Muscle of arm (tissue), 14 donors: ENCODE results near the gene STRA8. TPM values are rescaled to one million over a fixed set of nuclear protein-coding genes. Genes with fewer than 3 reads are reported as not detected.

Source experiments
- DNase-seq: peaks from one replicate; pipeline ENCODE4 v3.0.0-alpha.2; 2013
- long read RNA-seq, 11 donors: transcript quantifications; one replicate each; lab custom pipeline, GENCODE V29; 2026
- polyA plus RNA-seq, 12 donors: library from polyadenylated mRNA; unstranded; fragments of 120-200 nt; gene quantifications; one replicate each; pipeline ENCODE4 v1.2.1, GENCODE V29; 2013; ENCODE audit not compliant: insufficient read length in 12 of 12

Gene STRA8
- not detected for polyA plus RNA-seq
- long read RNA-seq, donor 1 = 0 reads
- long read RNA-seq, donor 2 = 0 reads
- long read RNA-seq, donor 3 = 0 reads
- long read RNA-seq, donor 4 = 0 reads
- long read RNA-seq, donor 5 = 0 reads
- long read RNA-seq, donor 6 = 0 reads
- long read RNA-seq, donor 7 = 0 reads
- long read RNA-seq, donor 8 = 0 reads
- long read RNA-seq, donor 9 = 0 reads
- long read RNA-seq, donor 10 = 0 reads
- long read RNA-seq, donor 11 = 0 reads

DNA sequence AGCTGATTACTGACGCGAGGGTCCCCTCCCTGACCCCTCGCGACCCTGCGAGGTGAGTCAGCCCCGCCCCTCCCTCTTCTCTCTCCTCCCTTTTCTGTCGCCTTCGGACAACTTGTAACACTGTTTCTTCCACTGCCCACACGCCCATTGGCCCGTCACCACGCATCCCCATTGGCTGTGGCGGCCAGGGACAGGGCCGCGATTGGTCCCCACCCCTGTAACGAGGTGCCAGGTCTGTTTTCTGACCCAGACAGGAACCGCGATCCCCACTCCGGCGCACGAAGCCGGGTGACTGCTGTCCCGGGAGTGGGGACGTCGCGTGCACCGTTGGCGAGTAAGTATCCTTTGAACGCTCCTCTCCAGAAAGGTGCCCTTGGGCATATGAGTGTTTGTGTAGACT, at the start of gene STRA8:
Gene STRA8, plus strand, starts transcription at position 269 of the 400 bp plus-strand sequence. CDS start 6,687 bp downstream, outside the sequence.
- no peak for DNase-seq

- no peak for DNase-seq
Measured at GRCh38 chr7:135184254-135184841, 49.3 kb upstream of the STRA8 start.

DNA sequence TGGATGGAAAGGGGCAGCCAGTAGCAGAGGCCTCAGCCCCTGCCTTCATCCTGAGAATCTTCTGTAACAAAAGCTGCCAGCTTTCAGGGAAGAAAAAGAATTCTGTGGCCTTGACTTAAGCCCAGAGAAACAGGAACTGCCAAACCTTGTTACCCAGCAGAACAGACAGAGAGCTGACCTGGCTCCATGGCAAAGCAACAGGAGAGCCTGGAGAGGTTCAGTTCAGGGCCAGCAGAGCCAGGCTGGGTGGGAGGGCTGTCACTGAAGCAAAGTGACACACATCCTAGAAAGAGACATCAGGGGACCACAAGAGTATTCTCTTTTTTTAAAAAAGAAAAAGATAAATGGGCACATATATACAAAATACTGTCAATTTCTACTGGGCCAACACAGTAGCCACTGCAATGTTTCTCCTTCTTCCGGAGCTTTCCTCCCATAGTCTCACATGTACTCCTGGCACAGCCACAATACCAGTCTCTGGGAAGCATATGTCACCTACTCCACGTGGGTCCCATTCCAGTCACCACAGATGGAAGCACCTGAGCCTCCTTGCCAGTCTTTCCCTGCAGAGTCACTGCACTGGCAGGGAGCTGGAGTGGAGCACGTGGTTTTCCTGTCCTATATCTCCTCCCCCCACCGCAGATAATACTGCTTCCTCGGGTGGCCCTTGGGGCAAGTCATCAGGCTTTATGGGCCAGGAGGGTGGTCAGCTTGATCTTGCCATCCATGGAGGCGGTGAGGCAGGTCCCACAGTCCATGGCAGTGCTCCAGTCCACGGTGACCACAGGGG, 48.0 kb upstream of the STRA8 start:
- no peak for DNase-seq

DNA sequence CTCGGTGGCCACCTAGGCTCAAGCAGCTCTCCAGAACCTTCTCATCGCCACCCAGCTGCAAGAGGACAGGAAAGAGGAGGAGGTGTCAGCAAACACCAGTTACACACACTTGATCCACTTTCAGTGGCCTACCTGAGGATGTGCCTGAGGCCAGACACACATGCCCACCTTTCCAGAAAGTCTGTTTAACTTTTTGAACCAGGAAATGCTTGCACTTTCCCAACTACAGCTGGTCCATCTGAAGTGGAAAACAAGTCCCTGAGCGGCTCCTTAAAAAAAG, 47.4 kb upstream of the STRA8 start:
- no peak for DNase-seq

DNA sequence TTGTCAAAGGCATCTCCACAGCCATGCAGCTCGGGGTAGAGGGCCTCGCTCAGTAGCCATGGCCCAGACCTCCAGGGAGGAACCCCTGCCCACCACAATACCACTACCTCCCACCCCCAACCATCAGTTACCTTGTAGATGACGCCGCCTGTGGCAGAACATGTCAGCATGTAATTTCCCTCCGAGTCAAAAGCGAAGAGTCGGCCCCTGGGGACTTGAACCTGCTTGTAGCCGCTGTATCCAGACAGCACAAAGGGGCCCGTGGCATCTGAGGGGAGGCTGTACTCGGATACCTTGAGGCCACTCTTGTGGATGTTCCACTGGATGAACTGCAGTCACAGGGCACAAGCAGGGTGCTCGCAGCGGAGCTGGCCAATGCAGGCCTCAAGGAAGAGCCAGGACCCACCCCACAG, 46.8 kb upstream of the STRA8 start:
- no peak for DNase-seq

- DNase-seq = no peak
Measured at GRCh38 chr7:135188298-135188984, 45.2 kb upstream of the STRA8 start.

- no peak for DNase-seq
Measured at GRCh38 chr7:135189221-135189662, 44.4 kb upstream of the STRA8 start.

DNA sequence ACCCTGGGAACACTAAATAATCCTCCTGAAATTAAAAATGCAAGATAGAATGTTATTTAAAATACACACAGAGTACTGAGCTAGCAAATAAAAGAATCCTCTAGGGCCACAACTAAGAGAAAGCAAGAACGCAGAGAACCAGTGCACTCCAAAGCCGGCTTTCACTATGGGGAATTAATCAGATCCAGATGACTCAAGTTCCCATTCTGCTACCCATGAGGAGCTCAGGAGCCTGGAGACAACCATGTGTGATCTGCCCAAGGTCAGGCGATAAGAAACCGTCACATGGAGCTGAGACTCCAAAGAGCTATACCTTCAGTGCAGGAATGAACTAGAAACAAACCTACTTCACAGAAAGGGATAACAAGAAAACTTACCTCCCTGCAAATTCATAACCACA, 43.7 kb upstream of the STRA8 start:
- DNase-seq = no peak

DNA sequence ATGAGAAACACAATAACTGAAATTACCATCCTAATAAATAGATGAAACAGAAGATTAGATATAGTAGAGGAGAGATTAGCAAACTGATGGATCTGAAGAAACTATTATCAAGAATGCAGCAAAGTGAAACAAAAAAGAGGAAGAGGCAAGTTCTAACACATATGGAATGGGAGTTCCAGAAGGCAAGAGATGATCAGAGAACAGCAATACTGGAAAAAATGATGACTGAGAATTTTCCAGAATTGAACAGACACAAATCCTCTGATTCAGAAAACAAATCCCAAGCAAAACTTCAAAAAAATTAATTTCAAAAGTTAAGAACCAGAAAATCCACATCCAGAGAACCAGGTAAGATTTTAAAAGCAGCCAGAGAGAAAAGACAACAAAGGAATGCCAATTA, 42.9 kb upstream of the STRA8 start:
- DNase-seq = no peak

- no peak for DNase-seq
Measured at GRCh38 chr7:135192914-135193536, 40.6 kb upstream of the STRA8 start.

DNA sequence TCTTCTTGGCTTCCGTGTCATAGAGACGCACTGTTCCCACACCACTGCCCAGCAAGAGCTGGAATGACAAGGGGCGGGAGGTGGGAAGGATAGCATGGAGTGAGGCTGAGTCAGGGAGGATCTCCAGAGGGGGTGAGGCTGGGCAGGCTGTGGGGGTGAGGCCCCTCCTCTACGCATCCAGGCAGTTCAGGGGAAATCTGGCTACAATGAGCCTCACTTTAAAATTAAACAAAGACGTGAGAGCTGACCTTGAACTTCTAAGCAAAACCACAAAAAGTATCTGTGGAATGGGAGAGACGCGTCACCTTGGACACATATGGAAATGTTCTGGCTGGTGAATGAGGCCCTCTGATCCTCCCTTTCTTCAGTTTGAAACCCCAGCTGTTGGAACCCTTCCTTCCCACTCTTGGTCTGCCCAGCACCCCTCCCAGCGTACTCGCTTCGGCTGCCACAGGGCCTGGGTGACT, 40.0 kb upstream of the STRA8 start:
- no peak for DNase-seq

DNA sequence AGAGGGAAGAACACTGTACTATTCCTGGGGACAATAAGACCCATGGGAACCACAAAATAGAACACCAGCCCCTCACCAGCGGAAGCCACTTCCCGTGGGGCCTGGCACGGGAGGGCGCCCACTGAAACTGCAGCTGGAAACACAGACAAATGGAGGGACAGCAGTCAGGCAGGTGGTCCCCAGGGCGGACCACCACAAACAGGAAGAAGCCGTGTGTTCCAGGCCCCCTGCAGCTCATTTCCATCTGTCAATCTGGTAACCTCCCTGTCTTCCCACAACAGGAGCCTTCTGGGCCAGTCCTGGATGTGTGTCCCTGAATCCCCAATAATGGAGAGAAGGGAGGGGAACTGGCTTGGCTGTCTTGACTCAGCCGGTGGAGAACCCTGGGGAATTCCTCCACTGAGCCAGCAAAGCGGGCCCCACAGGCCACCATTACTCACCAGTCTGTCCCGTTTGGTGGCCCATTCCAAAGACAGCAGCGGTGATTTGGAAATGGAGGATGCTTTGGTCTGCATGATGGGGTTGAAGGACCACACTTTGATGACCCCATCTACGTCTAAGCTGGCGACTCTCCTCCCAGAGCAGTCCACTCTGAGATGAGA, 39.0 kb upstream of the STRA8 start:
- DNase-seq = no peak

- DNase-seq = no peak
Measured at GRCh38 chr7:135195156-135195555, 38.5 kb upstream of the STRA8 start.

- DNase-seq = no peak
Measured at GRCh38 chr7:135195968-135196629, 37.5 kb upstream of the STRA8 start.

- DNase-seq = no peak
Measured at GRCh38 chr7:135197343-135197742, 36.3 kb upstream of the STRA8 start.

DNA sequence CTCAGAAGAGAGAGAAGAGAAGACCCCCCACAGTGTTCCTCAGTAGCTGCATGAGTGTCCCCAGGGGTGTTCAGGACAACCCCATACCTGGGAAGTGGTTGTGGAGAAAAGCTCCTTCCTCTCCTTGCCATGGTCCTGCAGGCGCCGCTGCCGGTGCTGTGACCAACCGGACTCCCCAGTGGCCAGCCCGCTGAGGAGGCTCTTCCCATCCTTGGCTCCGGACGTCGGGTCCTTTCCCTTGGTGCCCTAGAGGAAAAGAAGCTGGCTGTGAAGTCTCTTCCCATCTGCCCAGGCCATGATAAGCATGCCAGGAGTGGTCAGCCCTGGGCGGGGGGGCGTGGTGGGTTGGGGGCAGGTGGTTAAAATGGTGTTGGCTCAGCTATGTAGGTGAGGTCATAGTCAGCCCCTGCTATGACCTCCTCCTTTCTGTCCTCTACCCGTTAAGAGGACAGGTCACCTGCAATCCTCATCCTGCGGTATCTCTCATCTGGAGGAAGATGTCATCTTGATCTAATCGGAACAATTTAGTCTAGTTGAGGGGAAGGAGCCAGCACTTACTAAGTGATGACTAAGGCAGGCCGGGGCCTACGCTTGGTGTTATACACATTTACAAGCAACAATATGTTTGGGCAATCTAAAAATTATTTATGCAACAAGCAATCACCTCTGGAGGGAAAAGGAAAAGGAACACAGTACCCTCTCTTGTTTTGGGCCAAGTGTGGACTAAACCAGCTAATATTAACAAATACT, 35.6 kb upstream of the STRA8 start:
- no peak for DNase-seq

GRCh38 chr7:135199439-135199838, 34.2 kb upstream of the STRA8 start:
- DNase-seq = no peak

GRCh38 chr7:135200821-135201331, 32.8 kb upstream of the STRA8 start:
- no peak for DNase-seq

DNA sequence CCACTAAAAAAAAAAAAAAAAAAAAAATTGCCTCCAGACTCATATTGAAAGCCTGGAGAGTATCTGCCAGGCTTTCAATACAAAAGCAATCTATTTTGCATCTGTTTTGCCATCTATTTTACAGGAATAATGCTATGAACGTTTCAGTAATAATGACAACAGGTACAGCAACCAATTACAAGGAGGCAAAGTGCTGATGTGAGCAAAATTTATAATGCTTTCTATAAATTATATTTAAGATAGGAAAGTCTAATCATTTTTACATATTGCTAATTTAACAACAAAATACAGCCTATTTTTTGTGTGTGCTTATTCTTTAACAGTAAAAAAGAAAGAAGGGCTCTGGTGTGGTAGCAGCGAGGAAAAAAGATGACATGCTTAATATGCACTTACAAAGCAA, 32.3 kb upstream of the STRA8 start:
- DNase-seq = no peak

- no peak for DNase-seq
Measured at GRCh38 chr7:135204341-135204749, 29.3 kb upstream of the STRA8 start.
